Middle frontal gyrus (tissue), 1 donor: Measurements from ENCODE around the gene HDAC4.

ENCODE experiments used
- DNase-seq: peaks from one replicate; pipeline ENCODE4 v3.0.0-alpha.2; 2015; ENCODE audit warnings: low spot score; ENCODE audit errors: extremely low spot score

The HDAC4 gene

GRCh38 chr2:239145106-239145505, 255.7 kb downstream of the HDAC4 start:
- DNase-seq: no peak

DNA sequence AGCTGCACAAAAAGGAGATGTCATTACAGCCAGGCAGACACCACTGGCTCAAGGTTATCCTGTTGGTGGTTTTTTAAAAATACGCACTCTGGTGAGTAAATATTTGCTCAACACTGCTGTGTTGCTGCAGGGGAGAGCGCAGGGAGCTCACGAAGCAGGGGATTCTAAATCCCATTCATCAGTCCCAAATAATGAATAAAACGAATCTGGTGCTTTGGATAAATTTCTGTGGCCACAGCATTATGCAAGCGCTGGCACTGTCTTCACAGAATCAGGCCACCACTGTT, 256.2 kb downstream of the HDAC4 start:
- no peak for DNase-seq

DNA sequence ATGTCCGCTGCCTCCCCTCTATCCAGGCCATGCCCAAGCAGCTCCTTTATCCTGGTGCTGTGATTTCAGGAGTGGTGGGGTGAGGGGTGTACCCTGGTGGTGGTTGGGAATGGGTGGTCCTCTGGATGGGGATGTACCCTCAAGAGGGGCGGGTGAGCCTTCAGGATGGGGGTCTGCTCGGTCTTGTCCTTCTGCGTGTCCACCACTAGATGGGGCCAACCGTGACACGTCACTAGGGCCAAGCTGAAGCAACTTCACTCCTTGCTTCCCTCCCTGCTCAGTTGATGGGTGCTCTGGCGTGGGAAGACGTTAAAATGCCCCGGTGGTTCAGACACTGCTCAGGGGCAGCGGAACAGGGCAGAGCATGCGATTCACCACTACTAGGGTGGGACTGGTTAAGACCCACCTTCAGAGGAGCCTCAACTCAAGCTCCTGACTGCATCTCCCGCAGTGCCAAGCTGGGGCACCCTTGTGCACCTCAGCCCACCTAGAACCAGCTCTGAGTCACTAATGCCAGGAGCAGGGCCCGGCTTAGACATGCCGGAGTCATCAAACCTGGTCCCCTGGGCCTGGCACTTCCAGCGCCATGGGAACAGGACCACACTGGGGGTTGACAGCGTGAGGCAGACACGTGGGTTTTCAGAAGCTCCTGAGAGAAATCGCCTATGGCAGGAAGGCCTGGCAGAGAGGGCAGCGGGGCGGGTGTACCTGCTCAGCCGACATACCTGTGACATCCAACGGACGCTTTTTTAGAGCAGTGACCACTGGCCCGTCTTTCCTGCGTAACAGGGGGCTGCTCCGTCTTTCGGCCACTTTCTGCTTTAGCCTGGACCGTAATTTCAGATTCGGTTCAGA, 256.7 kb downstream of the HDAC4 start:
- no peak for DNase-seq

GRCh38 chr2:239142806-239143205, 258.0 kb downstream of the HDAC4 start:
- DNase-seq: no peak

GRCh38 chr2:239142296-239142695, 258.5 kb downstream of the HDAC4 start:
- DNase-seq: no peak

DNA sequence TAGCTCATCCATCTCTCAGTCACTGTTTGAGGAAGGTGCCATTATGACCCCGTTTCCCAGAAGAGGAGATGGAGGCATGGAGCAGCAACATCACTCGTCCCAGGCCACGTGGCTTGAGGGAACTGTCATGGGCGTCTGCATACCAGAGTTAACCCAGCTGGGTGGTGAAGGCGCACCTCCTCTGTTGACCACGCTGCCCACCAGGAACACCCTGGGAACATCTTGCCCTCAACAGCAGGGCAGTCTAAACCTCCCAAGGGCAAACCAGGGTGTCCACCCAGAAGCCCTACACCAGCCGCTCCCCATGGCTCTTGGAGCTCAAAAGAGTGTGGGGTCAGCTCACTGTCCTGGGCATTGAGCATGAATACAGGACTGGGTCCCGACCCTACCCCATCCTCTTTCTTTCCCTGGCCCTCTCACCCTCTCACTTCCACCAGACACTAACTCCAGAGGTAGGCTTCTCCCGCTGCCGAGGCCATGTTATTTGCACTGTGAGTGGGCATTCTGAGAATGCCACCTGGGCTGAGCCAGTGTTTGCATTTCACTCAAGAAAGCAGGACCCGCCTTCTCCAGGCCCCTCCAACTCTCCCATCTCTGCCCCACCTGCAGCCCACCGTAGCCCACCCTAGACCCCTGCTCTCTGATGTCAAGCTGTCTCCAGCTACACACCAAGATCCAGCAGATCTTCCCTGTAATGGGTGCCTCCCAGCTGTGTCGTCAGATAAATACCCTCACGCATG, 259.6 kb downstream of the HDAC4 start:
- no peak for DNase-seq

GRCh38 chr2:239140346-239141020, 260.3 kb downstream of the HDAC4 start:
- DNase-seq: no peak

DNA sequence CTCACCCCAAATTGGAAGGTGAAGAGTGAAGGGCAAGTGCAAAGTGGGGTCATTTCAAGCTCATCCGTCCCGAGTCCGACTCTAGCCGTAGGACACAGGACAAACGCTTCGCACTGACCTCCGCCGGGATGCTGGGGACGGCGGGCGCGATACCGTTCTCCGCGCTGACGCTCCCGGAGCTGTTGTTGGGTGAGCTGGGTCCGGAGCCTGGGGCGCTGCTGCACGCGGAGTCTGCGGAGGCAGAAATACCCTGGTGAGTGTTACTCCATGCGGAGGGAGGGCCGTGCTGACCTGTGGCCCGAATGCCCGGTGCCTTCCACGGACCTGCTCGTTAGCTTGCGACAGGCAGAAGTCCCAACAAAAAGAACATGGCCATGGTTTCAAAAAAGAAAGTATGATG, 261.3 kb downstream of the HDAC4 start:
- DNase-seq: no peak

DNA sequence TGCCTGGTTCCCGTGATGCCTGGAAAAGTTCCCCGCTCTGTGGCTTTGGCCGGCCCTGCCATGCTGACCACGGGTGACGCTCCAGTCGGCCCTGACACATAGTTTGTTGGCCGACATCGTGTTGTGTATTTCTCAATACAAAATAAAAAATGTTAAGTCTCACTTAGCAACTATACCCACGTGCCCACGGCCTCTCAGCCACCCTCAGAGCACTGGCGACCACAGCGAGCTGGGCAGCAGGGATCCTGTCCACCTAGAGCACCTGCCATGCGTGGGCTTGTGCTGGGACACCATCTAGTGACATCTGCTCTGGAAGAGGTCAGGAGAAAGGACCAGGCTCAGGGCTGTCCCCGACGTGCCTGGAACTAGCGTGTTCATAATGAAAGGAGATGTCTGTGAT, 261.7 kb downstream of the HDAC4 start:
- DNase-seq: no peak

- no peak for DNase-seq
These were observed 262.2 kb downstream of the HDAC4 start for GRCh38 chr2:239138610-239139009.

DNA sequence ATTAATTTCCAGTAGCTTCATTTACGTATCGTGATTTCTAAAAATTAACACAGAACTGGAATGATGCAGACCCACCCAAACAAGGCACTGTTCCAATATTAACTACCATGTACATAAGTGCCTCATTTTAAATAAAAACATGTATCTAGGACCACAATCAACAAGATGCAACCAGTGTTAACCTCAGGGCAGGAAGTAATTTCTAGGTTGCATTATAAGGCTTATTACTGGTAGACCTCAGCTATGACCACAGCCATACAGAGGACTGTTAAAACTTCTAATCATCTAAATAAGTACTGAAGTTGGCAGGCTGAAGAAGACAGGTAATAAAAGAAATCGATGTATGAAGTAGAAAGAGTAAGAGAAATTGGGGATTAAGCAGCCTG, 262.9 kb downstream of the HDAC4 start:
- no peak for DNase-seq

- DNase-seq: no peak
These were observed 263.5 kb downstream of the HDAC4 start for GRCh38 chr2:239137165-239137897.

DNA sequence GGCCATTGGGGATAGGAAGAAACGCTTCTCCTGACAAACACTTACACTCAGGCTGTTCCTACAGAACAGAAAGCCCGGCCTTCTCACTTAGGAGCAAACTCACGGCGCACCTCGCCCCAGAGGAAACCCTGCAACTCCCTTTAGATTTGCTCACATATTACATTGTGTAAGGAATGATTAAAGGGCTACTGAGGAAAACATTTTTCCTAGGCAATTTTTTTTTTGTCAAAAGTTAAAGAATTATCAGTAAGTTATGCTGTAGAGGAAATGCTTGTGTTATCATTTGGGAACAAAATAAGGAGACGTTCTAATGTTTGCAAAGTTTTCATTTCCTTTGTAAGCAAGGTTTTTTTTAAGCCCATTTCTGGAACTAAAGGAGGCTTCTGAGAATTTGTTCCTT, 264.1 kb downstream of the HDAC4 start:
- DNase-seq: no peak

DNA sequence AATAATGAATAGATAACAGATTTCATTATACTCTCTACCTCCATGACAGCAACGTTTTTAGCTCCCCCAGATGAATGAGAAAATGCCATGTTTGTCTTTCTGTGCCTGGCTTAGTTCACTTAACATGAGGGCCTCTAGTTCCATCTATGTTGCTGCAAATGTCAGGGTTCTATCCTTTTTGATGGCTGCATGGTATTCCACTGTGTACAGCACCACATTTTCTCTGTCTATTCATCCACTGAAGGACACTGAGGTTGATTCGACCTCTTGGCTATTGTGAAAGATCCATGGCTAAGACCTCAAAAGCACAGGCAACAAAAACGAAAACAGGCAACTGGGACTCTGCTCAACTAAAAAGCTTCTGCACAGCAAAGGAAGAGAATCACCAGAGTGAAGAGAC, 264.6 kb downstream of the HDAC4 start:
- DNase-seq: no peak

GRCh38 chr2:239135531-239135930, 265.3 kb downstream of the HDAC4 start:
- DNase-seq: no peak

DNA sequence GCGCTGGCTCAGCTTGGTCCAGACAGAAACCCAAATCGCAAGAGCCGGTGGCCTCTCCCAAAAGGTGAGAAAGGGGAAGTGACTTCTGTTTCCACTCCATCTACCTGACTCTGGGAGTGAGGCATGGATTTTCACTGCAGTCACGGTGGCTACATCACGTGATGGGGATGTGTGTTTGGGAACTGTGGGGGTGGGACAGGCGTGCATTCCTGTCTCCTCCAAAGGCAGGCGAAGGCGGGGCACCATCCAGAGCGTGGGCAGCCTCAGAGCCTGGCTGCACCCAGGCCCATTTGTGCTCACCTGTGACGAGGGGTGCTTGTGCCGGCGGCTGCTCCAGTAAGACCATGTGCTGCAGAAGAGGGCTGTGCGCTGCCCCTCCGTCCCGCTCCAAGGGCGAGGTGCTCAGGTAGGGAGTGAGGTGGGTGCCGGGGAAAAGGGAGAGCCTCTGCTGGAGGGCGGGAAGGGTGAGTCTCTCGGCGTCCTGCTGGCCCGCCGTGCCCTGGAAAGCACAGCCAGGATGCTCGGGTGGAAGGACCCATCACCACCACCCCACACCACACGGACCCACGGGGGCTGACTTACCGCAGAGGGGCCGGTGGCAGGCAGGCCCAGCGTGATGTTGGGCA, 266.8 kb downstream of the HDAC4 start:
- no peak for DNase-seq

DNA sequence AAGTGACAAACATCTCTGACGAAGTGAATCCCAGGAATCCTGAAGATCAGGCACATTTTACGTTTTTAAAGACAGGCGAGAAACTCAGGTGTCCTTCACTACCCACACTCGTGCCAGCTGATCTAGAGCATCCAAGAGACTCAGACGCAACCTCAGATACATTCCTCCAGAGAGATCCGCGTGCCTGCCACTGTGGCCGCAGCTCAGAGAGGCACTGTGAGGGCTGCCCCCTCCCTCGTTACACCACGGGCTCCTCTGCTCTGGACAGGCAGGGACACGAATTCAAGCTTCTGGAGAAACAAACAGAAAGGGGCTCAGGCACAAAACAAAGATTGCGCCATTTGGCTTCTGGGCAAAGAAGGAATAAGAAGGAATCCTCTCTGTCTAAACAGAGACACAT, 268.0 kb downstream of the HDAC4 start:
- no peak for DNase-seq

GRCh38 chr2:239132156-239132709, 268.6 kb downstream of the HDAC4 start:
- no peak for DNase-seq

GRCh38 chr2:239131521-239131920, 269.3 kb downstream of the HDAC4 start:
- no peak for DNase-seq

- no peak for DNase-seq
These were observed 270.0 kb downstream of the HDAC4 start for GRCh38 chr2:239130786-239131325.

- DNase-seq: no peak
These were observed 270.8 kb downstream of the HDAC4 start for GRCh38 chr2:239130041-239130440.
